Astrocyte of the spinal cord (primary cell): ENCODE measurements around the gene AGAP1.

ENCODE experiments used
- DNase-seq: peaks from one replicate; pipeline ENCODE4 v3.0.0; 2011; ENCODE audit warnings: low read depth, low spot score
- H3K4me3 ChIP-seq: 2 replicates; pipeline ENCODE4 v1.5.1; 2011; ENCODE audit warnings: low read depth, mild to moderate bottlenecking, low read length, moderate library complexity
- CTCF ChIP-seq: IDR thresholded peaks from 2 replicates; pipeline ENCODE4 v1.5.1; 2012; ENCODE audit warnings: low read depth, mild to moderate bottlenecking, low read length, inconsistent platforms
- in situ Hi-C: cut with HindIII; loops from 2 replicates; pipeline ENCODE4 v1.10.0; 2017; ENCODE audit warnings: low sequenced_read_pairs

AGAP1 gene

GRCh38 chr2:236125541-236125940 lies 631.7 kb downstream of the AGAP1 start:
- no peak overlapping the region for H3K4me3 ChIP-seq
- DNase-seq = no peak
- in situ Hi-C loops = no loop called here
- no peak for TF ChIP-seq CTCF

GRCh38 chr2:236127010-236127409 lies 633.2 kb downstream of the AGAP1 start:
- in situ Hi-C loops = no loop called here
- DNase-seq = no peak
- H3K4me3 ChIP-seq = no peak overlapping the region
- TF ChIP-seq CTCF = no peak

- no peak for DNase-seq
- no peak overlapping the region for H3K4me3 ChIP-seq
- in situ Hi-C loops = no loop called here
- no peak for TF ChIP-seq CTCF
Observed at GRCh38 chr2:236128321-236128720, 634.5 kb downstream of the AGAP1 start.

- in situ Hi-C loops = no loop called here
- no peak overlapping the region for H3K4me3 ChIP-seq
- DNase-seq = no peak
- TF ChIP-seq CTCF = no peak
Observed at GRCh38 chr2:236129935-236130334, 636.1 kb downstream of the AGAP1 start.

DNA sequence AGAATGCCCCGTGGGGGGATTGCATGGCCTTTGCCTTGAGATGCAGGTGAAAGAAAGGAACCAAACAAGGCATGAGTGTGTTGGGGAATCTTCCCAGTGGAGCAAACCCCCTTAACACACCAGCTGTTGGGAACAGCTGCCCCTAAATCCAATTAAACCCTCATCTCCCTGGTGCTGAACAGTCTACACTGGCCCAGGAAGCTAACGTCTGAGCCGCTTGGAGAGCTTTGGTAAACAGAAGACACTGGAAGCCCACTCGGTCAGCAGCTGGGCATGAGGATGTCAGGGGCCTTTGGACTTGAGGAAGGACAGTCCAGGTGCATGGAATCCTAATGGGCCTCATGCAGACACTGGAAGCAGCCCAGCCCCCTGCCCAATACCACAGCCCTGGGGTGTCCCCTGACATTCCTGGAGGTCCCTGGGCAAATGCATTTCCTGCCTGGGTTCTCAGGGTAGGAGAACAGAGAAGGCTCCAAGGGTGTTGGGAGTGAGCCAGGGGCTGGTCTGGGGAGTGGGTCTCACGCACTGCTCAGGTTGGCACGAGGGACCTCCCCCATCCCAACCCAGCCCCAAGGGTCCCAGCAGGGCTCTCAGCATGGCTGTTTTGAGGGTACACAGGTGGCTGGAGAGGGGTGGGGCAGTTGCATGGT lies 636.6 kb downstream of the AGAP1 start:
- DNase-seq = no peak
- no peak overlapping the region for H3K4me3 ChIP-seq
- TF ChIP-seq CTCF = no peak
- in situ Hi-C loops = no loop called here

DNA sequence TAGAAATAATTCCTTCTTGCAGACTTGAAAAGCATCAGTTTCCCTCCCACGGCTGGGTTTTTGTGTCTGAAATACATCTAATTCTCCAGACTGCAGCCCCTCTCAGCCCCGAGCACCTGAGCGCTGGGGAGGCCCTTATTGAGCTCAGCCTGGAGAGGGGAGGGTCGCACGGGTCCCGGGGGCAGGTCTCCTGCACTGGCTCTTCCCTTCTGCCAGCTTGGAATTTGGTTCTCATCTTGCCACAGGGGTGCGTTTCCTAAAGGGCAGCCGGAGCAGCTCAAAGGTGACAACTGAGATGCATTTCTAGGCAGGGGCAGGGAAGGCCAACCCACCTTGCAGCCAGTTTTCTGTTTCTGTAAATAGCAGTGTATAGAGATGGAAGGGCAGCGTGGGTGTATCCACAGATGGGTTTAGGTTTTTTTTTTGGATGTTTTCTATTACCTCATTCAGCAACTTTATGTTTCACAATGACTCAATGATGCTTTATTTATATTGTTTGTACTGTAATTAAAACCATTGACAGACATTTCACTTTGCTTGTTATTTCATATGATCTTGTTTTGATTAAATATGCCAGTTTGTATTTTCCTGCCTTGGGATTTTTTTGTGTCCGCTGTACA lies 637.3 kb downstream of the AGAP1 start:
- no peak for TF ChIP-seq CTCF
- DNase-seq = no peak
- H3K4me3 ChIP-seq = no peak overlapping the region
- in situ Hi-C loops = no loop called here
